ENCODE results near the gene SMARCA1. TPM values are rescaled to one million over a fixed set of nuclear protein-coding genes. Genes with fewer than 3 reads are reported as not detected.

Gene SMARCA1
- total RNA-seq, 1 donor from 2014 or later, result 118 TPM

DNA sequence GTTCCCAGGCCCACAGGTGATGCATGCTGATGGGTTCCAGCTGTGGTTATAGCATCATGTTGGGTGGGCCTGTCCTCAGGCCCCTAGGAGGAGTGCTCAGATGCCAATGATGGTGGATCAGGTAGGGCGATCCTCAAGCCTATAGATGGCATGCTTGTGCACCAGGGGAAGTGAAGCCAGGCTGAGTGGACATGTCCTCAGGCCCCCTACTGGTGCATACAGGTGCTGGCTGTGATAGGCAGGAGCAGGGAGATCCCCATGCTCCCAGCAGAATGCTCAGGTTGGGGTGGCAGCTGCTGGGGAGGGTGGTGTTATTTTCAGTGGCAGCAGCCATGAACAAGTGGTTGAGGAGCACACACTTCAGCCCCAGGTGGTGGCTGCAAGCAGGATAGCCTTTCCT is 96.0 kb downstream of the SMARCA1 start:
- DNase-seq (ENCODE audit: extremely low spot score, unreplicated experiment), result no peak
- TF ChIP-seq, protein P1, sequence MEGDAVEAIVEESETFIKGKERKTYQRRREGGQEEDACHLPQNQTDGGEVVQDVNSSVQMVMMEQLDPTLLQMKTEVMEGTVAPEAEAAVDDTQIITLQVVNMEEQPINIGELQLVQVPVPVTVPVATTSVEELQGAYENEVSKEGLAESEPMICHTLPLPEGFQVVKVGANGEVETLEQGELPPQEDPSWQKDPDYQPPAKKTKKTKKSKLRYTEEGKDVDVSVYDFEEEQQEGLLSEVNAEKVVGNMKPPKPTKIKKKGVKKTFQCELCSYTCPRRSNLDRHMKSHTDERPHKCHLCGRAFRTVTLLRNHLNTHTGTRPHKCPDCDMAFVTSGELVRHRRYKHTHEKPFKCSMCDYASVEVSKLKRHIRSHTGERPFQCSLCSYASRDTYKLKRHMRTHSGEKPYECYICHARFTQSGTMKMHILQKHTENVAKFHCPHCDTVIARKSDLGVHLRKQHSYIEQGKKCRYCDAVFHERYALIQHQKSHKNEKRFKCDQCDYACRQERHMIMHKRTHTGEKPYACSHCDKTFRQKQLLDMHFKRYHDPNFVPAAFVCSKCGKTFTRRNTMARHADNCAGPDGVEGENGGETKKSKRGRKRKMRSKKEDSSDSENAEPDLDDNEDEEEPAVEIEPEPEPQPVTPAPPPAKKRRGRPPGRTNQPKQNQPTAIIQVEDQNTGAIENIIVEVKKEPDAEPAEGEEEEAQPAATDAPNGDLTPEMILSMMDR (IDR thresholded peaks at IDR 0.05), result no peak
- no peaks in the 10 kb centered on the region for H3K27me3 Mint-ChIP-seq (ENCODE audit: unreplicated experiment)
- H3K36me3 Mint-ChIP-seq (ENCODE audit: unreplicated experiment), result peaks cover 44% of the 10 kb centered on the region
- H3K4me3 Mint-ChIP-seq (ENCODE audit: unreplicated experiment), result no peak overlapping the region
- H3K27ac Mint-ChIP-seq (ENCODE audit: unreplicated experiment), result no peak overlapping the region
- no peaks in the 10 kb centered on the region for H3K4me1 Mint-ChIP-seq (ENCODE audit: unreplicated experiment)
- peaks cover 61% of the 10 kb centered on the region for H3K9me3 Mint-ChIP-seq (ENCODE audit: unreplicated experiment)

GRCh38 chrX:129423191-129423590 is 100.1 kb downstream of the SMARCA1 start:
- Mint-ChIP-seq H3K27me3 (ENCODE audit: unreplicated experiment) (no peaks in the 10 kb centered on the region), H3K4me1 (ENCODE audit: unreplicated experiment) (no peaks in the 10 kb centered on the region), H3K4me3 (ENCODE audit: unreplicated experiment) (no peak overlapping the region), H3K9me3 (ENCODE audit: unreplicated experiment) (peaks cover 68% of the 10 kb centered on the region), H3K36me3 (ENCODE audit: unreplicated experiment) (peaks cover 24% of the 10 kb centered on the region), H3K27ac (ENCODE audit: unreplicated experiment) (no peak overlapping the region)
- DNase-seq (ENCODE audit: extremely low spot score, unreplicated experiment), result no peak
- TF ChIP-seq, protein P1 (IDR thresholded peaks at IDR 0.05), result no peak

DNA sequence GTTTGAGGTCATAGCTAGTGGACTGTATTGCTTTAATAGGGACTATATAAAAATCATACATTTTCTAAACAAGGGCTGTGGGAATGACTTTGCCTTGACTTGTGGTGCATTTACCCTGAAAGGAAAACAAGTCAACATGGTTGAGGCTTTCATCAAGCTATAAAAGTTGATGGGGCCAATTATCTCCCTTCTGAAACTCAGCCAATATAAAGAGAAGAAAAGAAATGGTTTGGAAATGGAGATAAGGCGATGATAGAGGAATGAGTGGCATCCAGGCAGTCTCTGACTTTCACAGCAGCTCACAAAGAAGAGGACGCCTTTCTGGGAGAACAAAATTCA is 118.7 kb downstream of the SMARCA1 start:
- no peak for DNase-seq (ENCODE audit: extremely low spot score, unreplicated experiment)
- no peak overlapping the region for H3K27ac Mint-ChIP-seq (ENCODE audit: unreplicated experiment)
- TF ChIP-seq, protein P1 (IDR thresholded peaks at IDR 0.05), result no peak

DNA sequence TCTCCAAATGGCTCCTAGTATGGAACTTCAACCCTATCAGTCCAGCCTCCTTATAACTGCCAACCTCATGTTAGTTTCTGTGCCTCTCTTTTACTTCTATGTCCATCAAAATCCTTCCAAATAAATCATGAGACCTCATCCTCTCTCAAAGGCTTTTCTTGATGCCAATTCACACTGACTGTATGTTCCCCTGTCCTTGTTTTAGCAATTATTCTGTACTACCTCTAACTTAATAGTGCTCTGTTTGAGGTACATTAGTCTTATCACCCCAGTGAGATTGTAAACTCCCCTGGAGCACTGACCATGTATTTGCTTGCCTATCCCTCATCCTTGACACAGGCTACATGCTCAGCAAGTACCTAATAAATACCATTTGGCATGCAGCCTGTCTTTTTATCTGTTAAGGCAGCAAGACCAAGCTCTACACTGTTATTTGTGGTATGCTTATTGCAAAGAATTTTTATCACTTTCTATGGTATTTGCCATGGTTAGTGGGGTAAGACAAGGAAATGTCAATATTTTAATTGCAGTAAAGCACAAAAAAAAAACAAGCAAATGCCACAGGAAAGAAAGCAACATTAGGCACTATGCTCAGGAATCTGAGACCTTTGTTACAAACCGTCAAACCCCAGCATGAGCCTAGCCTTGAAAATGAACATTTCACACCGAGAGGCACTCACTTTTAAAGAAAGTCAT is 119.2 kb downstream of the SMARCA1 start:
- no peak for DNase-seq (ENCODE audit: extremely low spot score, unreplicated experiment)
- no peak overlapping the region for H3K4me3 Mint-ChIP-seq (ENCODE audit: unreplicated experiment)
- H3K27ac Mint-ChIP-seq (ENCODE audit: unreplicated experiment), result no peak overlapping the region
- H3K27me3 Mint-ChIP-seq (ENCODE audit: unreplicated experiment), result no peaks in the 10 kb centered on the region
- peaks cover 13% of the 10 kb centered on the region for H3K9me3 Mint-ChIP-seq (ENCODE audit: unreplicated experiment)
- peaks cover 5% of the 10 kb centered on the region for H3K36me3 Mint-ChIP-seq (ENCODE audit: unreplicated experiment)
- TF ChIP-seq, protein P1 (IDR thresholded peaks at IDR 0.05), result no peak
- H3K4me1 Mint-ChIP-seq (ENCODE audit: unreplicated experiment), result peaks cover 3% of the 10 kb centered on the region

More for the DNA sequence above, 118.7 kb downstream of the SMARCA1 start:
- peaks cover 5% of the 10 kb centered on the region for H3K36me3 Mint-ChIP-seq (ENCODE audit: unreplicated experiment)
- H3K9me3 Mint-ChIP-seq (ENCODE audit: unreplicated experiment), result peaks cover 15% of the 10 kb centered on the region
- H3K4me3 Mint-ChIP-seq (ENCODE audit: unreplicated experiment), result no peak overlapping the region
- H3K27me3 Mint-ChIP-seq (ENCODE audit: unreplicated experiment), result no peaks in the 10 kb centered on the region
- H3K4me1 Mint-ChIP-seq (ENCODE audit: unreplicated experiment), result peaks cover 3% of the 10 kb centered on the region

Other genes with a start within 250 kb of the SMARCA1 start
- gene OCRL, start 16.8 kb upstream of the SMARCA1 start, total RNA-seq, result 49.8 and 52.8 TPM in 2 replicates
- gene APLN, start 131.5 kb upstream of the SMARCA1 start, total RNA-seq, result 0.38 and 0.39 TPM in 2 replicates
- gene XPNPEP2, start 215.5 kb upstream of the SMARCA1 start, total RNA-seq, result 0.27 and 0.39 TPM in 2 replicates

Measured in osteocyte (in vitro differentiated cells).